A549 (cell line): ENCODE results near the gene OR2F2. TPM values are rescaled to one million over a fixed set of nuclear protein-coding genes. Genes with fewer than 3 reads are reported as not detected.
A peak's percentile ranks its signal among the peaks of the same experiment; 100 is the strongest.

Experiments
- ATAC-seq, 2 experiments: fragments of 200-7000 bp in 1 of 2; fragments of >200 bp in 1 of 2; cut with Nextera tagmentation in 1 of 2; cut with Tn5 transposase in 1 of 2; 3 replicates each; pipeline versions ENCODE4 v1.8.0 to v1.9.1; 2018 to 2020; ENCODE audit warnings: mild to moderate bottlenecking in 1 of 2, moderate library complexity in 1 of 2
- CTCF ChIA-PET: fragments of 300-600 bp; sonication (Branson Sonifier 250); formaldehyde crosslinking; extraction: SDS; loops from one replicate; lab custom pipeline; 2021; ENCODE audit warnings: antibody characterized with exemption, inconsistent platforms; lab: Yijun Ruan, JAX
- POLR2A ChIA-PET: fragments of 350-600 bp; formaldehyde crosslinking; extraction: SDS; loops from one replicate; lab custom pipeline; 2021; ENCODE audit warnings: antibody characterized with exemption, inconsistent platforms; lab: Yijun Ruan, JAX
- DNase-seq, 2 experiments: peaks; one replicate each; pipeline versions ENCODE4 v3.0.0 to v3.0.0-alpha.2; 2011 to 2016; ENCODE audit warnings: low read depth in 1 of 2, low spot score in 1 of 2
- FAIRE-seq: peaks from 2 replicates; lab custom pipeline; 2011; peaks lifted over from hg19 to GRCh38; lab: Jason Lieb, UNC
- H3K27ac ChIP-seq, 2 experiments: fragments of >200 bp; sonication (Bioruptor Twin); formaldehyde crosslinking; 3 replicates each; pipeline ENCODE4 v1.5.1; 2016 to 2017
- H3K4me1 ChIP-seq: fragments of >200 bp; sonication (Bioruptor Twin); formaldehyde crosslinking; 3 replicates; pipeline ENCODE4 v1.6.1; 2016
- H3K4me2 ChIP-seq: fragments of >200 bp; sonication (Bioruptor Twin); formaldehyde crosslinking; 3 replicates; pipeline ENCODE4 v1.6.1; 2016
- H3K4me3 ChIP-seq: fragments of >200 bp; sonication (Bioruptor Twin); formaldehyde crosslinking; 3 replicates; pipeline ENCODE4 v1.5.1; 2016
- H3K9me3 ChIP-seq: fragments of >200 bp; sonication (Bioruptor Twin); formaldehyde crosslinking; 3 replicates; pipeline ENCODE4 v1.6.1; 2016
- CBX8 ChIP-seq: fragments of 200-600 bp; sonication (generic); IDR thresholded peaks from 2 replicates; pipeline ENCODE4 v1.6.1; 2016
- CHD2 ChIP-seq: fragments of 150-350 bp; IDR thresholded peaks from 2 replicates; pipeline ENCODE4 v1.6.1; 2014; ENCODE audit warnings: low read length; ENCODE audit not compliant: partially characterized antibody
- E2F6 ChIP-seq: IDR thresholded peaks from 2 replicates; pipeline ENCODE4 v1.6.1; 2012; ENCODE audit warnings: low read depth, borderline replicate concordance
- EHF ChIP-seq: fragments of 250-450 bp; sonication (Bioruptor Pico); IDR thresholded peaks from 2 replicates; pipeline ENCODE4 v1.5.0; 2020; ENCODE audit warnings: mild to moderate bottlenecking
- EHMT2 ChIP-seq: fragments of 200-600 bp; sonication (generic); IDR thresholded peaks from 2 replicates; pipeline ENCODE4 v1.6.1; 2016; ENCODE audit warnings: antibody characterized with exemption, low read depth, mild to moderate bottlenecking, moderate library complexity
- EP300 ChIP-seq, 2 experiments: fragments of >200 bp; sonication (Bioruptor Twin); formaldehyde crosslinking; IDR thresholded peaks; 2 replicates in 1 of 2; 3 replicates in 1 of 2; pipeline ENCODE4 v1.6.1; 2016 to 2017
- ESRRA ChIP-seq: fragments of 150-350 bp; IDR thresholded peaks from 2 replicates; pipeline ENCODE4 v1.6.1; 2014; ENCODE audit warnings: mild to moderate bottlenecking, low read length, borderline replicate concordance
- FOSL2 ChIP-seq, 2 experiments: fragments of 450-650 bp in 1 of 2; fragments of >200 bp in 1 of 2; sonication (Bioruptor Twin) in 1 of 2; formaldehyde crosslinking; IDR thresholded peaks; 2 replicates each; pipeline versions ENCODE4 v1.5.0 to v1.6.1; 2016 to 2020; ENCODE audit warnings: mild to moderate bottlenecking in 1 of 2, moderate library complexity in 1 of 2
- GATA3 ChIP-seq: IDR thresholded peaks from 2 replicates; pipeline ENCODE4 v1.6.1; 2012; ENCODE audit warnings: borderline replicate concordance
- HDAC2 ChIP-seq: fragments of 200-600 bp; sonication (generic); IDR thresholded peaks from 2 replicates; pipeline ENCODE4 v1.6.1; 2016
- HES2 ChIP-seq: fragments of >200 bp; sonication (Bioruptor Twin); formaldehyde crosslinking; IDR thresholded peaks from 2 replicates; pipeline ENCODE4 v1.6.1; 2016
- HEYL ChIP-seq: fragments of 250-450 bp; sonication (Bioruptor Pico); IDR thresholded peaks from 2 replicates; pipeline ENCODE4 v1.8.0; 2021; ENCODE audit warnings: mild to moderate bottlenecking, moderate library complexity
- HOXA7 ChIP-seq: fragments of 250-450 bp; sonication (Bioruptor Pico); IDR thresholded peaks from 2 replicates; pipeline ENCODE4 v1.5.0; 2020; ENCODE audit warnings: mild to moderate bottlenecking, moderate library complexity
- HOXB13 ChIP-seq: fragments of 250-450 bp; sonication (Bioruptor Pico); IDR thresholded peaks from 2 replicates; pipeline ENCODE4 v1.5.0; 2020; ENCODE audit warnings: low read depth, mild to moderate bottlenecking, moderate library complexity
- HOXB5 ChIP-seq: fragments of 250-450 bp; sonication (Bioruptor Pico); IDR thresholded peaks from 2 replicates; pipeline ENCODE4 v1.5.0; 2020; ENCODE audit warnings: mild to moderate bottlenecking, moderate library complexity
- JUN ChIP-seq, 2 experiments: fragments of >200 bp; sonication (Bioruptor Twin); formaldehyde crosslinking; IDR thresholded peaks; 2 replicates in 1 of 2; 3 replicates in 1 of 2; pipeline ENCODE4 v1.6.1; 2016 to 2017
- MAZ ChIP-seq: fragments of 150-350 bp; IDR thresholded peaks from 2 replicates; pipeline ENCODE4 v1.6.1; 2014; ENCODE audit warnings: antibody characterized with exemption, low read depth, low read length, borderline replicate concordance
- NPAS2 ChIP-seq: fragments of 250-450 bp; sonication (Bioruptor Pico); IDR thresholded peaks from 2 replicates; pipeline ENCODE4 v1.8.0; 2022; ENCODE audit warnings: mild to moderate bottlenecking, moderate library complexity, borderline replicate concordance
- PBX3 ChIP-seq: IDR thresholded peaks from 2 replicates; pipeline ENCODE4 v1.6.1; 2012
- RAD21 ChIP-seq, 2 experiments: fragments of >200 bp in 1 of 2; sonication (Bioruptor Twin) in 1 of 2; formaldehyde crosslinking in 1 of 2; IDR thresholded peaks in 1 of 2; conservative IDR thresholded peaks in 1 of 2; 2 replicates in 1 of 2; 3 replicates in 1 of 2; pipeline ENCODE4 v1.6.1; 2012 to 2018; ENCODE audit warnings: inconsistent platforms in 1 of 2
- RFX5 ChIP-seq: fragments of 450-650 bp; IDR thresholded peaks from 2 replicates; pipeline ENCODE4 v1.7.1; 2014; ENCODE audit warnings: antibody characterized with exemption, mild to moderate bottlenecking, moderate library complexity
- TP53 ChIP-seq: fragments of 250-450 bp; sonication (Bioruptor Pico); IDR thresholded peaks from 2 replicates; pipeline ENCODE4 v1.5.0; 2021; ENCODE audit warnings: mild to moderate bottlenecking, moderate library complexity
- ZC3H11A ChIP-seq: fragments of 450-650 bp; IDR thresholded peaks from 2 replicates; pipeline ENCODE4 v1.6.1; 2014; ENCODE audit warnings: antibody characterized with exemption, mild to moderate bottlenecking
- ZFP36 ChIP-seq: fragments of 450-650 bp; IDR thresholded peaks from 2 replicates; pipeline ENCODE4 v1.6.1; 2014; ENCODE audit warnings: borderline replicate concordance; ENCODE audit not compliant: partially characterized antibody
- ZNF302 ChIP-seq: fragments of 250-450 bp; sonication (Bioruptor Pico); IDR thresholded peaks from 2 replicates; pipeline ENCODE4 v1.9.0; 2021; ENCODE audit warnings: inconsistent platforms, mild to moderate bottlenecking, moderate library complexity
- WGBS: methylation state at CpG from one replicate; pipeline ENCODE4 v1.1.6; 2017; ENCODE audit errors: missing lambda C conversion rate; 5-methylcytosine and 5-hydroxymethylcytosine counted together
- polyA plus RNA-seq, 4 experiments: library from polyadenylated mRNA; depleted of rRNA in 3 of 4; stranded (reverse); fragments of >200 nt; fragmentation: RNase III in 1 of 4; extraction: RNeasy Plus Mini Kit Qiagen cat#74134 plus additional on column Dnase treatment in 1 of 4; gene quantifications; 2 replicates in 3 of 4; 3 replicates in 1 of 4; pipeline ENCODE4 v1.2.3, GENCODE V29; 2011 to 2017

Gene OR2F2
- polyA plus RNA-seq, 2 of the 4 experiments (the other 2 are of a cell fraction): not detected

- DNase-seq (no peak), ATAC-seq (peak in 1 of 2 experiments; percentile 26; a peak in 2 of 6 replicates), FAIRE-seq (no peak)
- TF ChIP-seq ZFP36 (no peak), EP300 (IDR thresholded peaks at IDR 0.05) (no peak), RFX5 (no peak), E2F6 (no peak), HOXA7 (CRISPR knock-in tag) (no peak), FOSL2 (IDR thresholded peaks at IDR 0.05) (no peak), FOSL2 (CRISPR knock-in tag; IDR thresholded peaks at IDR 0.05) (no peak), HOXB5 (CRISPR knock-in tag) (no peak), CHD2 (no peak), HEYL (CRISPR knock-in tag) (no peak), RAD21 (conservative IDR thresholded peaks at IDR 0.05 in 1 of 2, IDR thresholded peaks at IDR 0.05 in 1 of 2) (no peak), NPAS2 (CRISPR knock-in tag) (no peak), EHF (no peak), HDAC2 (no peak), ZC3H11A (no peak), CBX8 (no peak), GATA3 (no peak), HES2 (no peak), EHMT2 (no peak), PBX3 (no peak)
- ChIA-PET CTCF (no interaction called here), POLR2A (no interaction called here)
- H3K4me1 ChIP-seq: peaks cover 26% of the 10 kb centered on the region
- WGBS: 94% methylated on average over 10 of the region's 10 CpGs
- no peaks in the 10 kb centered on the region for H3K9me3 ChIP-seq
- H3K4me3 ChIP-seq: no peak overlapping the region
- no peak overlapping the region for H3K4me2 ChIP-seq
- H3K27ac ChIP-seq: peak overlapping the region; percentile 45 to 65; a peak in 4 of 6 replicates
These were observed 45.9 kb downstream of the OR2F2 start for GRCh38 chr7:143980746-143981510.

GRCh38 chr7:143983960-143984359 lies 48.9 kb downstream of the OR2F2 start:
- ATAC-seq (no peak), DNase-seq (no peak), FAIRE-seq (no peak)
- POLR2A ChIA-PET: no interaction called here
- WGBS: 72% methylated on average over 5 of the region's 5 CpGs
- H3K4me3 ChIP-seq: no peak overlapping the region
- H3K9me3 ChIP-seq: no peaks in the 10 kb centered on the region
- peaks cover 17% of the 10 kb centered on the region for H3K4me1 ChIP-seq
- TF ChIP-seq ZNF302 (no peak), HEYL (CRISPR knock-in tag) (no peak), RFX5 (no peak), MAZ (no peak), HOXB13 (CRISPR knock-in tag) (no peak), ESRRA (no peak), GATA3 (no peak), EHF (no peak), JUN (IDR thresholded peaks at IDR 0.05) (no peak), TP53 (CRISPR knock-in tag) (no peak), HOXA7 (CRISPR knock-in tag) (no peak), EHMT2 (no peak)
- CTCF ChIA-PET: interaction anchor here (1.2 kb wide), 1 partner anchor 82 kb away, joined by 3 read pairs; the partner anchor contains the start of gene TCAF1
- no peak overlapping the region for H3K27ac ChIP-seq
- no peak overlapping the region for H3K4me2 ChIP-seq

Other genes starting within 250 kb of the OR2F2 start
- gene CTAGE6, start 177.5 kb upstream of the OR2F2 start, polyA plus RNA-seq (2011; rRNA removed): not detected in 2 replicates
- not detected in 3 replicates for gene CTAGE6, start 177.5 kb upstream of the OR2F2 start, polyA plus RNA-seq (2017; fragmentation: RNase III; extraction: RNeasy Plus Mini Kit Qiagen cat#74134 plus additional on column Dnase treatment)
- 32.7 and 33.5 TPM in 2 replicates for gene TCAF1, start 33.1 kb upstream of the OR2F2 start, polyA plus RNA-seq (2011; rRNA removed)
- gene TCAF1, start 33.1 kb upstream of the OR2F2 start, polyA plus RNA-seq (2017; fragmentation: RNase III; extraction: RNeasy Plus Mini Kit Qiagen cat#74134 plus additional on column Dnase treatment): 25.8 to 27.9 TPM (median 26.4 TPM) in 3 replicates
- not detected in 2 replicates for gene OR2F1, start 19.6 kb downstream of the OR2F2 start, polyA plus RNA-seq (2011; rRNA removed)
- not detected in 3 replicates for gene OR2F1, start 19.6 kb downstream of the OR2F2 start, polyA plus RNA-seq (2017; fragmentation: RNase III; extraction: RNeasy Plus Mini Kit Qiagen cat#74134 plus additional on column Dnase treatment)
- gene OR6B1, start 65.1 kb downstream of the OR2F2 start, polyA plus RNA-seq (2011; rRNA removed): not detected in 2 replicates
- not detected in 3 replicates for gene OR6B1, start 65.1 kb downstream of the OR2F2 start, polyA plus RNA-seq (2017; fragmentation: RNase III; extraction: RNeasy Plus Mini Kit Qiagen cat#74134 plus additional on column Dnase treatment)
- not detected in 2 replicates for gene OR2A5, start 113.7 kb downstream of the OR2F2 start, polyA plus RNA-seq (2011; rRNA removed)
- not detected in 3 replicates for gene OR2A5, start 113.7 kb downstream of the OR2F2 start, polyA plus RNA-seq (2017; fragmentation: RNase III; extraction: RNeasy Plus Mini Kit Qiagen cat#74134 plus additional on column Dnase treatment)
- gene OR2A25, start 134.6 kb downstream of the OR2F2 start, polyA plus RNA-seq (2011; rRNA removed): not detected in 2 replicates
- not detected in 3 replicates for gene OR2A25, start 134.6 kb downstream of the OR2F2 start, polyA plus RNA-seq (2017; fragmentation: RNase III; extraction: RNeasy Plus Mini Kit Qiagen cat#74134 plus additional on column Dnase treatment)
- not detected in 2 replicates for gene OR2A12, start 151.0 kb downstream of the OR2F2 start, polyA plus RNA-seq (2011; rRNA removed)
- gene OR2A12, start 151.0 kb downstream of the OR2F2 start, polyA plus RNA-seq (2017; fragmentation: RNase III; extraction: RNeasy Plus Mini Kit Qiagen cat#74134 plus additional on column Dnase treatment): not detected in 3 replicates
- not detected in 2 replicates for gene OR2A2, start 174.3 kb downstream of the OR2F2 start, polyA plus RNA-seq (2011; rRNA removed)
- not detected in 3 replicates for gene OR2A2, start 174.3 kb downstream of the OR2F2 start, polyA plus RNA-seq (2017; fragmentation: RNase III; extraction: RNeasy Plus Mini Kit Qiagen cat#74134 plus additional on column Dnase treatment)
- not detected in 2 replicates for gene OR2A14, start 187.9 kb downstream of the OR2F2 start, polyA plus RNA-seq (2011; rRNA removed)
- not detected in 3 replicates for gene OR2A14, start 187.9 kb downstream of the OR2F2 start, polyA plus RNA-seq (2017; fragmentation: RNase III; extraction: RNeasy Plus Mini Kit Qiagen cat#74134 plus additional on column Dnase treatment)
- gene CTAGE4, start 248.2 kb downstream of the OR2F2 start, polyA plus RNA-seq (2011; rRNA removed): 0.08 and 0.22 TPM in 2 replicates
- not detected in 3 replicates for gene CTAGE4, start 248.2 kb downstream of the OR2F2 start, polyA plus RNA-seq (2017; fragmentation: RNase III; extraction: RNeasy Plus Mini Kit Qiagen cat#74134 plus additional on column Dnase treatment)